HG03175 (cell line): Measurements from ENCODE around the gene KRTAP25-1.

Experiments
- ATAC-seq: cut with Tn5 transposase; IDR thresholded peaks from one replicate; pipeline ENCODE4 v1.9.1; 2021; ENCODE audit warnings: mild to moderate bottlenecking, moderate library complexity; ENCODE audit not compliant: unreplicated experiment

KRTAP25-1 gene

DNA sequence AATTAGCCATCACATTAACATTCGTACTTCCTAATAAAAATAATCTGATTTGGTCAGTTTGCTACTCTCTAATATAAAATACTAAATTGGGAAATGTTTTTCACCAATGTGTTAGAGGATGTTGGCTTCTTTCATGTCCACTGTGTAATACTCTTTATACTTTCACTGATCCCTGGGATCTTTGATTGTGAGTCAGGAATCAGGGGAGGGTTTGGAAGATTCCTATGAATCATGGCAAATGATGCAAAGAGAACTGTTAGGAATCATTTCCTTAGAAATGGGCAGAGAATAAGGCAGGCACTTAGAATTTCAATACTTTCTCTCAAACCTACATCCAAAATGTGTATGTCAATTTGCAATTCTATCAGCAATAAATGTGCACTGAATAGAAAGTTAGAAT, 37.5 kb downstream of the KRTAP25-1 start:
- ATAC-seq = no peak

DNA sequence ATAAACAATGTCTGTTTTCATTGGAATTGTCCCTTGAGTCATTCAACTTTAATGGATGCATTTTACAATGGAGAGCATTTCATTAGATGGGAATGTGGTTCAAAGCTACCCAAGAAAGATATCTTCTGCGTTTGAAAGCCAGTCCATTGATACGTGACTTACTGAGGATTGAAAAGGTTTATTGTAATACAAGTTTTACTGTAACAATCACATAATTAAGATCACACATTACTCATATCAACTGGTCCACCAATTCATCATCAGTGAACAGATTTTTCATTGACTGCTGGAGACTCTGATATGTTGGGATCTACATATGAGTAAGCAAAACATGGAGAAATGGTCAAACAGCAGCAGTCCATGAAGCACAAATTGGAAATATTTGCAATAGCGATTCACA, 39.4 kb downstream of the KRTAP25-1 start:
- no peak for ATAC-seq

DNA sequence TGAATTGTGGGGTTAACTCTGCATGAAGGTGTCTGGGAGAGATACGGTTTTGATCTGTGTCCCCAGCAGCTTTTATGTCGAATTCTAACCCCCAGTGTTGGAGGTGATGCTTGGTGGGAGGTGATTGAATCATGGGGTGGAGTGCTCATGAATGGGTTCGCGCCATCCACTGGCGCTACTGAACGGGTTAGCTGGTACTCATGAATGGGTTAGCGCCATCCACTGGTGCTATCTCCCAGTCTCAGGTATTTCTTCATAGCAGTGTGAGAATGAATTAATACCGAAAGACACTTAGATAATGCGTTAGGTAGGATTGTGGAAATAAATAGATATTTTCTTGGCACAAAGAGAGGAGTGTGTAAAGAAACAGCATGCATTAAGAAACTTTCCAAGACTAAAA, 40.5 kb downstream of the KRTAP25-1 start:
- ATAC-seq = no peak

DNA sequence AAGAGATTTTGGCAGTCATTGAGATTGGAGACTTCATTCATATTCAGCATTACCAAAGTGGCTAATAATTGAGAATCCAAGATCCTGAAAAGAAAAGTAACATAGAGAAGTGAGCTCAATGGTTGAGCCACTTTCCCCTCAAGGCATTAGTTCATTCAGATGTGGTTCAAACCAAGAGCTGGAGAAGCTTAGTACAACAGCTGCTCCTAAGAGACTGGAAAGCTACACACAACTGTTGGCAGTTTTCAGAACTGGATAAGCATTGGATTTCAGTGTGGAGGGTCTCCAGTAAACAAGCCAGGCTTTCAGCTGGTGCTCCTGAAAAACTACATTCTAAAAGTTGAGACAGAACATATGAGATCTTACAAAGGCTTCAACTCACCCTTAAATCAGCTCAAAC, 44.3 kb downstream of the KRTAP25-1 start:
- no peak for ATAC-seq

DNA sequence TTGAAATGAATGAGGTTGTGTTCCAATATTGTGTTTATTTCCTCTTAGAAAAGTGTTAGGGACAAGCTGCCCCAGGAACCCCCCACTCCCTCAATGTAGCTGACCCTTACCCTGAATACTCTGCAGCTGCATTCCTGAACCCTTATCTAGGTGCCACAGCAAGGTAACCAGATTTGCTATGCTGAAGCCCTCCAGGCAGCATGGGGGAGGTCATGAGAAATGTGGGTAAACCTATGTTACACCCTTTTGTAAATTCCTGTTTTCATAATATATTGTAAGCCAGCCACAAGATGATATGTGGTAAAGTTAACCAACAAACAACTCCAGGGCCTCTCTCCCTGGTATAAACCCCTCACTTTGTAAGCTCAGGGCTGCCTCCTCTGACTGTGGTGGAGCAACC, 45.6 kb downstream of the KRTAP25-1 start:
- ATAC-seq = no peak

DNA sequence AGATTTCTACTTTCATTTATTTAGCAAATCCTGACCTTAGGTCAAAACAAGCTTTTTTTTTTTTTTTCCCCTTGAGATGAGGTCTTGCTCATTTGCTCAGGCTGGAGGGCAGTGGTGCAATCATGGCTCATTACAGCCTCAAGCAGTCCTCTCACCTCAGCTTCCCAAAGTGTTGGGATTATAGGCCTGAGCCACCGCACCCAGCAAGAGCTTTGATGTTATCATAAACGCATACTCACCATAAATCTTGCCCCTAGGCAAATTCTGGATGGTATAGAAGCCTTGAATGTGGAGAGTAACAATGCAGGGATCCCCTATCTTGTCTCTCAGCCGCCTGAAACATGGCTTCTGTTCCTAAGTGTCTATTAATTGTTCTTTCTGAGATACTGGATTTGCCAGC, 48.7 kb downstream of the KRTAP25-1 start:
- no peak for ATAC-seq
